DOHH2 (cell line): ENCODE results near the gene NTNG1.
A peak's percentile ranks its signal among the peaks of the same experiment; 100 is the strongest.

Source experiments
- H3F3A ChIP-seq: fragments of 200-600 bp; sonication (generic), shearing (Covaris generic); 2 replicates; pipeline ENCODE4 v1.6.0; 2016; ENCODE audit warnings: antibody characterized with exemption, mild to moderate bottlenecking; ENCODE audit not compliant: control insufficient read depth, insufficient read depth
- H3K27ac ChIP-seq: fragments of 200-600 bp; sonication (generic); 2 replicates; pipeline ENCODE4 v1.5.1; 2014; ENCODE audit warnings: low read depth, mild to moderate bottlenecking, low read length, moderate library complexity
- H3K27me3 ChIP-seq: fragments of 200-600 bp; sonication (generic); 2 replicates; pipeline ENCODE4 v1.6.1; 2014; ENCODE audit warnings: mild to moderate bottlenecking, low read length, mixed read lengths; ENCODE audit not compliant: control insufficient read depth
- H3K36me3 ChIP-seq: fragments of 200-600 bp; sonication (generic); 2 replicates; pipeline ENCODE4 v1.6.1; 2014; ENCODE audit warnings: mild to moderate bottlenecking, low read length, moderate library complexity, mixed read lengths; ENCODE audit not compliant: control insufficient read depth
- H3K4me1 ChIP-seq: fragments of 200-600 bp; sonication (generic); 2 replicates; pipeline ENCODE4 v1.6.1; 2014; ENCODE audit warnings: mild to moderate bottlenecking, low read length, mixed read lengths; ENCODE audit not compliant: control insufficient read depth
- H3K4me2 ChIP-seq: fragments of 200-600 bp; sonication (generic); 2 replicates; pipeline ENCODE4 v1.6.0; 2014; ENCODE audit warnings: mild to moderate bottlenecking, low read length, moderate library complexity
- H3K4me3 ChIP-seq: fragments of 200-600 bp; sonication (generic); 2 replicates; pipeline ENCODE4 v1.5.1; 2014; ENCODE audit warnings: mild to moderate bottlenecking, low read length, mixed read lengths
- H3K79me2 ChIP-seq: fragments of 200-600 bp; sonication (generic); 2 replicates; pipeline ENCODE4 v1.6.1; 2014; ENCODE audit warnings: mild to moderate bottlenecking, low read length, mixed read lengths; ENCODE audit not compliant: control insufficient read depth
- H3K9me2 ChIP-seq: fragments of 200-600 bp; sonication (generic); replicated peaks from 2 replicates; pipeline ENCODE4 v1.6.1; 2014; ENCODE audit warnings: mild to moderate bottlenecking, low read length, mixed read lengths; ENCODE audit not compliant: control insufficient read depth
- H3K9me3 ChIP-seq: fragments of 200-600 bp; sonication (generic); 2 replicates; pipeline ENCODE4 v1.6.1; 2014; ENCODE audit warnings: antibody characterized with exemption, low read length, mixed read lengths; ENCODE audit not compliant: control insufficient read depth, insufficient read depth
- H4K20me1 ChIP-seq: fragments of 200-600 bp; sonication (generic); 2 replicates; pipeline ENCODE4 v1.6.0; 2014; ENCODE audit warnings: low read depth, mild to moderate bottlenecking, antibody characterized with exemption, low read length, moderate library complexity; ENCODE audit not compliant: control insufficient read depth, insufficient read depth
- CTCF ChIP-seq: fragments of 200-600 bp; sonication (generic); IDR thresholded peaks from one replicate; pipeline ENCODE4 v1.5.1; 2014; ENCODE audit warnings: antibody characterized with exemption, mild to moderate bottlenecking, low read depth, low read length; ENCODE audit not compliant: poor library complexity, severe bottlenecking
- EZH2phosphoT487 ChIP-seq: fragments of 200-600 bp; sonication (generic); IDR thresholded peaks from 2 replicates; pipeline ENCODE4 v1.6.1; 2017; ENCODE audit warnings: borderline replicate concordance, mild to moderate bottlenecking, antibody characterized with exemption, low read length, moderate library complexity, mixed read lengths

Gene NTNG1

DNA sequence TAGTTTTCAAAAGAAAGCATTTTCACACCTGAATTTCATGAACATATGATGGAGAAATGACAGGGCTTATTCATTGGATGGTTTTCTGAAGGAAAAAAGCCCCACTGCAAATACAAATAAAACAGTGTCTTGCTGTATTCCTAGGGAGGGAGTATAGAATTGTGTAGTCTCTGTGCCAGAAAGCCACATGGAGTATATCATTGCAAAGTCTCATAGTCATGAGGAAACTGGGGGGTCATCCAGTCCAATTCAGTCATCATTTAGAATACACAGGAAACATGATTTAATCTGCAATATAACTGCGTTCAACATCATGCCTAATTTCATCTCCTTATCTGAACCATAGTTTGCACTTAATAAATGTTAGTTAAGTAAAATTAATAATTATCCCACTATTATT, 222.3 kb downstream of the NTNG1 start:
- peaks cover 31% of the 10 kb centered on the region for H3F3A ChIP-seq
- H3K4me1 ChIP-seq = peaks cover 94% of the 10 kb centered on the region
- no peaks in the 10 kb centered on the region for H3K79me2 ChIP-seq
- TF ChIP-seq CTCF (no peak), EZH2phosphoT487 (no peak)
- H3K27me3 ChIP-seq = no peaks in the 10 kb centered on the region
- H3K4me3 ChIP-seq = peak overlapping the region; percentile 56
- no peaks in the 10 kb centered on the region; the same call in 1 of the 2 replicates for H3K36me3 ChIP-seq
- peak overlapping the region; percentile 79 for H3K4me2 ChIP-seq
- no peaks in the 10 kb centered on the region for H3K9me3 ChIP-seq
- H4K20me1 ChIP-seq = no peaks in the 10 kb centered on the region
- H3K9me2 ChIP-seq = no peaks in the 10 kb centered on the region
- H3K27ac ChIP-seq = peak overlapping the region; percentile 83

- Histone ChIP-seq H3K27ac (peak overlapping the region; percentile 76), H3K9me3 (no peaks in the 10 kb centered on the region), H3K4me1 (peaks cover 79% of the 10 kb centered on the region), H3K9me2 (no peaks in the 10 kb centered on the region), H3F3A (peaks cover 11% of the 10 kb centered on the region), H3K27me3 (no peaks in the 10 kb centered on the region), H3K36me3 (no peaks in the 10 kb centered on the region), H3K4me2 (peak overlapping the region; percentile 72), H3K79me2 (no peaks in the 10 kb centered on the region), H3K4me3 (peak overlapping the region; percentile 50), H4K20me1 (no peaks in the 10 kb centered on the region)
- TF ChIP-seq CTCF (no peak), EZH2phosphoT487 (no peak)
These were observed 224.8 kb downstream of the NTNG1 start for GRCh38 chr1:107365527-107366240.

DNA sequence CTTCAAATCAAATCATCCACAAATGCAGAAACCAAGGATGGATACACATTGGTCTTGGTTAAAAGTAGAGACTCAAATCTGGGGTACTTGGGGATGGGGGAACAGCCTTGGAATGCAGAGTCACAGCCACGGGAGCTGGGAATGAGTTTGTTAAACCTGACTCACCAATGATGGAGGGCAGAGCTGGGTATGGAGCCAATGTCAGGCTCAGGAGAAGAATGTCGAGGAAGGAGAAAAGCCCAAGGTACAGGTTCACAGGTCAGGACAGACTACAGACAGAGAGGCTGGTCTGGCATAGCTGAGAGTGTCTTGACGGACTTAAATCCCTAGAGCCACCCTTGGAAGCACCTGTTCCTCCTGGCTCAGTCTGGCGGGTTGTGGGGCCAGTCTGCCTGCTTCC, 237.6 kb downstream of the NTNG1 start:
- Histone ChIP-seq H3K27ac (no peak overlapping the region), H3K36me3 (no peaks in the 10 kb centered on the region), H3K27me3 (no peaks in the 10 kb centered on the region), H3K79me2 (no peaks in the 10 kb centered on the region), H4K20me1 (no peaks in the 10 kb centered on the region), H3K4me2 (no peak overlapping the region; the same call in 1 of the 2 replicates), H3K9me3 (no peaks in the 10 kb centered on the region), H3K9me2 (no peaks in the 10 kb centered on the region), H3K4me3 (no peak overlapping the region), H3F3A (peaks cover 2% of the 10 kb centered on the region; the same call in 1 of the 2 replicates), H3K4me1 (peaks cover 70% of the 10 kb centered on the region)
- TF ChIP-seq CTCF (no peak), EZH2phosphoT487 (no peak)
